H9 (cell line): ENCODE results near the gene SERPINA9. TPM values are rescaled to one million over a fixed set of nuclear protein-coding genes. Genes with fewer than 3 reads are reported as not detected.

Experiments used
- DNase-seq: peaks from one replicate; pipeline ENCODE4 v3.0.0-alpha.2; 2017
- H2AFZ ChIP-seq: one replicate; pipeline ENCODE4 v1.6.1; 2013; ENCODE audit warnings: mild to moderate bottlenecking, low read length, control low read depth, moderate library complexity
- H2AK5ac ChIP-seq: 2 replicates; pipeline ENCODE4 v1.6.1; 2013; ENCODE audit warnings: low read length, control low read depth, mixed read lengths; ENCODE audit not compliant: insufficient read length
- H2BK120ac ChIP-seq: one replicate; pipeline ENCODE4 v1.6.1; 2013; ENCODE audit warnings: low read depth, mild to moderate bottlenecking, low read length, control low read depth, inconsistent platforms; ENCODE audit not compliant: poor library complexity, severe bottlenecking
- H2BK12ac ChIP-seq: 2 replicates; pipeline ENCODE4 v1.6.1; 2013; ENCODE audit warnings: low read length, control low read depth, mixed read lengths, low read depth; ENCODE audit not compliant: insufficient read length
- H2BK15ac ChIP-seq: 2 replicates; pipeline ENCODE4 v1.6.1; 2013; ENCODE audit warnings: low read depth, low read length, control low read depth
- H2BK20ac ChIP-seq: one replicate; pipeline ENCODE4 v1.6.1; 2013; ENCODE audit warnings: low read depth, mild to moderate bottlenecking, low read length, control low read depth, inconsistent platforms; ENCODE audit not compliant: poor library complexity, severe bottlenecking
- H2BK5ac ChIP-seq: 2 replicates; pipeline ENCODE4 v1.6.1; 2013; ENCODE audit warnings: low read length, control low read depth, mixed read lengths; ENCODE audit not compliant: insufficient read length
- H3K14ac ChIP-seq: 2 replicates; pipeline ENCODE4 v1.6.1; 2013; ENCODE audit warnings: low read length, control low read depth; ENCODE audit not compliant: insufficient read depth
- H3K18ac ChIP-seq: 2 replicates; pipeline ENCODE4 v1.6.1; 2013; ENCODE audit warnings: low read depth, mild to moderate bottlenecking, mixed read lengths, low read length, control low read depth; ENCODE audit not compliant: insufficient read length
- H3K23ac ChIP-seq: 2 replicates; pipeline ENCODE4 v1.6.1; 2013; ENCODE audit warnings: low read length, control low read depth, mixed read lengths, low read depth; ENCODE audit not compliant: insufficient read length
- H3K23me2 ChIP-seq: 2 replicates; pipeline ENCODE4 v1.6.1; 2013; ENCODE audit warnings: low read depth, mild to moderate bottlenecking, mixed read lengths, low read length, control low read depth; ENCODE audit not compliant: insufficient read length, poor library complexity, severe bottlenecking
- H3K27ac ChIP-seq: 2 replicates; pipeline ENCODE4 v1.5.1; 2013; ENCODE audit warnings: low read length, control low read depth, mixed read lengths, low read depth; ENCODE audit not compliant: insufficient read length
- H3K27me3 ChIP-seq: 2 replicates; pipeline ENCODE4 v1.6.1; 2013; ENCODE audit warnings: low read length, control low read depth, inconsistent platforms; ENCODE audit not compliant: insufficient read depth
- H3K4ac ChIP-seq: 2 replicates; pipeline ENCODE4 v1.6.1; 2013; ENCODE audit warnings: low read depth, mild to moderate bottlenecking, control low read depth, inconsistent platforms, low read length, moderate library complexity
- H3K4me1 ChIP-seq: 2 replicates; pipeline ENCODE4 v1.6.1; 2013; ENCODE audit warnings: low read length, control low read depth, inconsistent platforms; ENCODE audit not compliant: insufficient read depth
- H3K4me2 ChIP-seq: 2 replicates; pipeline ENCODE4 v1.6.1; 2013; ENCODE audit warnings: low read length, control low read depth, mixed read lengths; ENCODE audit not compliant: insufficient read length, insufficient read depth
- H3K56ac ChIP-seq: 2 replicates; pipeline ENCODE4 v1.6.1; 2013; ENCODE audit warnings: low read depth, mild to moderate bottlenecking, mixed read lengths, low read length, control low read depth; ENCODE audit not compliant: insufficient read length
- H3K79me1 ChIP-seq: 2 replicates; pipeline ENCODE4 v1.6.1; 2013; ENCODE audit warnings: low read depth, mild to moderate bottlenecking, moderate library complexity, low read length, control low read depth, inconsistent platforms; ENCODE audit not compliant: insufficient read depth, poor library complexity, severe bottlenecking
- H3K79me2 ChIP-seq: 2 replicates; pipeline ENCODE4 v1.6.1; 2013; ENCODE audit warnings: low read length, control low read depth, inconsistent platforms; ENCODE audit not compliant: insufficient read depth
- H3K9ac ChIP-seq: 2 replicates; pipeline ENCODE4 v1.6.1; 2013; ENCODE audit warnings: low read length, control low read depth, mixed read lengths; ENCODE audit not compliant: insufficient read length; ENCODE audit errors: extremely low read depth
- H3K9me3 ChIP-seq: one replicate; pipeline ENCODE4 v1.6.1; 2013; ENCODE audit warnings: low read depth, low read length, inconsistent platforms; ENCODE audit not compliant: control insufficient read depth
- H3T11ph ChIP-seq: one replicate; pipeline ENCODE4 v1.6.1; 2013; ENCODE audit warnings: mild to moderate bottlenecking, low read length, control low read depth, inconsistent platforms
- H4K20me1 ChIP-seq: one replicate; pipeline ENCODE4 v1.6.1; 2013; ENCODE audit not compliant: control insufficient read depth, insufficient read length, insufficient read depth
- H4K5ac ChIP-seq: 2 replicates; pipeline ENCODE4 v1.6.1; 2013; ENCODE audit warnings: low read depth, mild to moderate bottlenecking, mixed read lengths, low read length, control low read depth; ENCODE audit not compliant: insufficient read length
- H4K8ac ChIP-seq: replicated peaks from 2 replicates; pipeline ENCODE4 v1.6.1; 2013; ENCODE audit warnings: low read length, control low read depth, mixed read lengths, low read depth; ENCODE audit not compliant: insufficient read length
- H4K91ac ChIP-seq: 2 replicates; pipeline ENCODE4 v1.6.1; 2013; ENCODE audit warnings: low read depth, mild to moderate bottlenecking, moderate library complexity, mixed read lengths, low read length, control low read depth; ENCODE audit not compliant: insufficient read length
- H3K27ac Mint-ChIP-seq, 3 experiments: 2 replicates in 2 of 3; 3 replicates in 1 of 3; pipeline ENCODE4 v1.8.0; 2020 to 2021; ENCODE audit warnings: mixed read lengths in 3 of 3, mild to moderate bottlenecking in 1 of 3, moderate library complexity in 1 of 3
- H3K27me3 Mint-ChIP-seq: 2 replicates; pipeline ENCODE4 v1.8.0; 2021; ENCODE audit warnings: low read depth, mild to moderate bottlenecking, moderate library complexity, mixed read lengths
- H3K36me3 Mint-ChIP-seq, 3 experiments: 2 replicates in 2 of 3; 3 replicates in 1 of 3; pipeline ENCODE4 v1.8.0; 2020 to 2021; ENCODE audit warnings: low read depth in 3 of 3, mixed read lengths in 3 of 3; ENCODE audit not compliant: insufficient read depth in 1 of 3
- H3K4me1 Mint-ChIP-seq, 2 experiments: 2 replicates each; pipeline ENCODE4 v1.8.0; 2020; ENCODE audit warnings: mixed read lengths in 2 of 2
- H3K4me3 Mint-ChIP-seq, 2 experiments: 2 replicates in 1 of 2; 3 replicates in 1 of 2; pipeline ENCODE4 v1.8.0; 2020 to 2021; ENCODE audit warnings: mild to moderate bottlenecking in 2 of 2, mixed read lengths in 2 of 2, moderate library complexity in 1 of 2
- H3K9me3 Mint-ChIP-seq, 2 experiments: 2 replicates in 1 of 2; 3 replicates in 1 of 2; pipeline ENCODE4 v1.8.0; 2020; ENCODE audit warnings: mild to moderate bottlenecking in 2 of 2, mixed read lengths in 2 of 2, moderate library complexity in 1 of 2
- WGBS: extraction: QIAGEN DNeasy Blood & Tissue Kit; methylation state at CpG from one replicate; pipeline ENCODE4 v1.1.7; 2013; ENCODE audit warnings: missing lambda C conversion rate, low lambda C conversion rate, mixed read lengths; ENCODE audit not compliant: insufficient read length; ENCODE audit errors: extremely low coverage; 5-methylcytosine and 5-hydroxymethylcytosine counted together
- total RNA-seq: library from RNA; stranded (reverse); gene quantifications from 2 replicates; pipeline ENCODE4 v1.2.1, GENCODE V29; 2021
- TF ChIP-seq, protein P1 (sequence below): fragments of 200-600 bp; sonication (generic); conservative IDR thresholded peaks from 3 replicates; pipeline ENCODE4 v1.8.0; 2021; ENCODE audit warnings: antibody characterized with exemption, mild to moderate bottlenecking

SERPINA9 gene
- total RNA-seq, 1 experiment from 2014 or later = not detected

DNA sequence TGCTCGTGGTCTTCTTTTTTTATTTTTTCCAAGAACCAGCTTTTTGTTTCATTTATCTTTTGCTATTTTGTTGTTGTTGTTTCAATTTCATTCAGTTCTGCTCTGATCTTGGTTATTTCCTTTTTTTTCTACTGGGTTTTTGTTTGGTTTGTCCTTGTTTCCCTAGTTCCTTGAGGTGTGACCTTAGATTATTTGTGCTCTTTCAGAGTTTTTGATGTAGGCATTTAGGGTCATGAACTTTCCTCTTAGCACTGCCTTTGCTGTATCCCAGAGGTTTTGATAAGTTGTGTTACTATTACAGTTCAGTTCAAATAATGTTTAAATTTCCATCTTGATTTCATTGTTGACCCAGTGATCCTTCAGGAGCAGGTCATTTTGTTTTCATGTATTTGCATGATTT, 20.1 kb downstream of the SERPINA9 start:
- no peak for DNase-seq
- no peak overlapping the region for H4K91ac ChIP-seq
- H3K79me1 ChIP-seq = no peaks in the 10 kb centered on the region
- H4K5ac ChIP-seq = no peak overlapping the region
- no peak overlapping the region for H3K27ac ChIP-seq
- H4K8ac ChIP-seq = no peak overlapping the region
- H3K79me2 ChIP-seq = no peaks in the 10 kb centered on the region
- no peak overlapping the region for H3K27ac Mint-ChIP-seq
- no peaks in the 10 kb centered on the region for H4K20me1 ChIP-seq
- H3K4me2 ChIP-seq = no peak overlapping the region
- H2AFZ ChIP-seq = no peak overlapping the region
- no peaks in the 10 kb centered on the region for H3K9me3 ChIP-seq
- no peak overlapping the region for H2BK120ac ChIP-seq
- TF ChIP-seq, protein P1, sequence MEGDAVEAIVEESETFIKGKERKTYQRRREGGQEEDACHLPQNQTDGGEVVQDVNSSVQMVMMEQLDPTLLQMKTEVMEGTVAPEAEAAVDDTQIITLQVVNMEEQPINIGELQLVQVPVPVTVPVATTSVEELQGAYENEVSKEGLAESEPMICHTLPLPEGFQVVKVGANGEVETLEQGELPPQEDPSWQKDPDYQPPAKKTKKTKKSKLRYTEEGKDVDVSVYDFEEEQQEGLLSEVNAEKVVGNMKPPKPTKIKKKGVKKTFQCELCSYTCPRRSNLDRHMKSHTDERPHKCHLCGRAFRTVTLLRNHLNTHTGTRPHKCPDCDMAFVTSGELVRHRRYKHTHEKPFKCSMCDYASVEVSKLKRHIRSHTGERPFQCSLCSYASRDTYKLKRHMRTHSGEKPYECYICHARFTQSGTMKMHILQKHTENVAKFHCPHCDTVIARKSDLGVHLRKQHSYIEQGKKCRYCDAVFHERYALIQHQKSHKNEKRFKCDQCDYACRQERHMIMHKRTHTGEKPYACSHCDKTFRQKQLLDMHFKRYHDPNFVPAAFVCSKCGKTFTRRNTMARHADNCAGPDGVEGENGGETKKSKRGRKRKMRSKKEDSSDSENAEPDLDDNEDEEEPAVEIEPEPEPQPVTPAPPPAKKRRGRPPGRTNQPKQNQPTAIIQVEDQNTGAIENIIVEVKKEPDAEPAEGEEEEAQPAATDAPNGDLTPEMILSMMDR = no peak
- H3K18ac ChIP-seq = no peak overlapping the region
- no peaks in the 10 kb centered on the region for H3K23me2 ChIP-seq
- H3K27me3 Mint-ChIP-seq = peaks cover 5% of the 10 kb centered on the region
- H3K23ac ChIP-seq = no peak overlapping the region
- WGBS = no CpG with 5 or more reads among the region's 1 CpG
- H3K4me1 Mint-ChIP-seq = peaks cover 32 to 35% of the 10 kb centered on the region in 2 experiments
- H3K9me3 Mint-ChIP-seq = peaks cover 25 to 38% of the 10 kb centered on the region in 2 experiments
- peaks cover 5% of the 10 kb centered on the region; the same call in 1 of the 2 replicates for H3K4me1 ChIP-seq
- H2AK5ac ChIP-seq = no peak overlapping the region
- H2BK15ac ChIP-seq = no peak overlapping the region
- no peaks in the 10 kb centered on the region for H3K27me3 ChIP-seq
- H3T11ph ChIP-seq = no peak overlapping the region
- H3K14ac ChIP-seq = no peak overlapping the region
- H2BK5ac ChIP-seq = no peak overlapping the region
- H2BK12ac ChIP-seq = no peak overlapping the region
- H3K36me3 Mint-ChIP-seq = peaks cover 0 to 39% (median 13%) of the 10 kb centered on the region in 3 experiments; a peak in 5 of 7 replicates
- H3K56ac ChIP-seq = no peak overlapping the region
- H3K4ac ChIP-seq = no peak overlapping the region
- H2BK20ac ChIP-seq = no peak overlapping the region
- H3K4me3 Mint-ChIP-seq = no peak overlapping the region
- H3K9ac ChIP-seq = no peak overlapping the region
